ENCODE data around the gene SLC16A13. TPM values are rescaled to one million over a fixed set of nuclear protein-coding genes. Genes with fewer than 3 reads are reported as not detected.
"Not testable (repeated sequence)": the region's sequence is repeated elsewhere in the genome, so short reads cannot be mapped to it uniquely, and the experiment has no call there.

Gene SLC16A13
- total RNA-seq, 3 donors from 2014 or later = 5.7 to 7.0 (median 6.7) TPM

DNA sequence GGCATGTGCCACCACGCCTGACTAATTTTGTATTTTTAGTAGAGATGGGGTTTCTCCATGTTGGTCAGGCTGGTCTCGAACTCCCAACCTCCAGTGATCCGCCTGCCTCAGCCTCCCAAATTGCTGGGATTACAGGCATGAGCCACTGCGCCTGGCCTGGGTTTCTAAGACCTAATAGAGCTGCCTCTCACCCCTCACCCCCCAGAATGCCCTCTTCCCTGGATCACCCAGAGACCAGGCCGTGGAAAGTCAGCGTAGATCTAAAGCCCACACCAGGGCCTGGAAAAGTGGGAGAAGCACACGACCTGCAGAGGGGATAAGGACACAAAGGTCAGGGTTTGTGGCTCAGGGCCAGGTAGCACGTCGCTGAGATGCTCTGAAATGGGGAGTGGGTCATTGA, 14.8 kb downstream of the SLC16A13 start:
- not testable (repeated sequence) for H3K9me3 Mint-ChIP-seq; H3K4me3 Mint-ChIP-seq; ATAC-seq; DNase-seq; H3K36me3 Mint-ChIP-seq (ENCODE audit: insufficient read depth); H3K27me3 Mint-ChIP-seq (ENCODE audit: low read depth)
- H3K4me1 Mint-ChIP-seq (ENCODE audit: low read depth) = peaks cover 25% of the 10 kb centered on the region

DNA sequence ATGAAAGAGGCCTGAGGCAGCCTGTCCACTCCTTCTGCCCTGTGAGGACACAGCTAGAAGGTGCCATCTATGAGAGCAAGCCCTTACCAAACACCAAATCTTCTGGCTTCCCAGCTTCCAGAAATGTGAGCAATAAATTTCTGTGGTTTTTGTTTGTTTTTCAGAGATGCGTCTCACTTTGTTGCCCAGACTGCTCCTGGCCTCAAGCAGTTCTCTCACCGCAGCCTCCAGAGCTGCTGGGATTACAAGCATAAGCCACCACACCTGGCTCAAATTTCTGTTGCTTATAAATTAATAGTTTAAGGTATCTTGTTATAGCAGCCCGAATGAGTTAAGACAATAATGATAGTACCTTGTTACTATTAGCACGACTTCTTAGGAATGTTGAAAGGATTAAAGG, 20.6 kb downstream of the SLC16A13 start:
- Mint-ChIP-seq H3K4me3 (no peak overlapping the region), H3K4me1 (ENCODE audit: low read depth) (peaks cover 20% of the 10 kb centered on the region), H3K27me3 (ENCODE audit: low read depth) (peaks cover 1% of the 10 kb centered on the region), H3K9me3 (no peaks in the 10 kb centered on the region), H3K36me3 (ENCODE audit: insufficient read depth) (no peaks in the 10 kb centered on the region)
- ATAC-seq (no peak), DNase-seq (no peak)

DNA sequence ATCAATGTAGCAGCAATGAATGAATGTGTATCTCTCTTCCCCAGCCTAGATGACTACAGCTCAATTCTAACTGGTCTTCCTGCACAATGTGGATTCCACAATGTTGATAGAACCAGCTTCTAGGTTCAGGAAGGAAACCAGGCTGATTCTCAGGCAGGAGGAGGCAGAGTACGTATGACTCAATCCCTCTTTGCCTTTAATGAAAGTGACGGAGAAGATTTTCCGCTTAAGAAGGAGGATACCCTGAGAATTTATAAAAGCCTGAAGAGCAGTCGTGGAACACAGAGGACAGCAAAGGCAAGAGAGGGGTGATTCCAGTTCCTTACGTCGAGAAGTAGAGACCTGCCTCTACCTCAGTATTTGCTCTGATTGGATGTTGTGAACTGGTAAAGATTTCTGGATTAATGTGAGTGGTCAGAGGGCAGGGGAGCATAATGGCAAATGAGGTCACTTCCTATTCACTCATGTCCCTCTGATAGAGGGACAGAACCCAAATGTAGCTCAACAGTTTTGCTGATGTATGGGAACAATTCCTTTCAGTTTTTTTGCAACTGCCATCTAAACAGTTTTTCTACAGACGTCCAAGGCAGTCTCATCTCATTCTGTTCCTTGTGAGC, 23.1 kb downstream of the SLC16A13 start:
- H3K4me1 Mint-ChIP-seq (ENCODE audit: low read depth) = peaks cover 23% of the 10 kb centered on the region
- H3K27me3 Mint-ChIP-seq (ENCODE audit: low read depth) = peaks cover 4% of the 10 kb centered on the region
- DNase-seq (no peak), ATAC-seq (no peak)
- no peaks in the 10 kb centered on the region for H3K9me3 Mint-ChIP-seq
- H3K36me3 Mint-ChIP-seq (ENCODE audit: insufficient read depth) = no peaks in the 10 kb centered on the region
- no peak overlapping the region for H3K4me3 Mint-ChIP-seq

DNA sequence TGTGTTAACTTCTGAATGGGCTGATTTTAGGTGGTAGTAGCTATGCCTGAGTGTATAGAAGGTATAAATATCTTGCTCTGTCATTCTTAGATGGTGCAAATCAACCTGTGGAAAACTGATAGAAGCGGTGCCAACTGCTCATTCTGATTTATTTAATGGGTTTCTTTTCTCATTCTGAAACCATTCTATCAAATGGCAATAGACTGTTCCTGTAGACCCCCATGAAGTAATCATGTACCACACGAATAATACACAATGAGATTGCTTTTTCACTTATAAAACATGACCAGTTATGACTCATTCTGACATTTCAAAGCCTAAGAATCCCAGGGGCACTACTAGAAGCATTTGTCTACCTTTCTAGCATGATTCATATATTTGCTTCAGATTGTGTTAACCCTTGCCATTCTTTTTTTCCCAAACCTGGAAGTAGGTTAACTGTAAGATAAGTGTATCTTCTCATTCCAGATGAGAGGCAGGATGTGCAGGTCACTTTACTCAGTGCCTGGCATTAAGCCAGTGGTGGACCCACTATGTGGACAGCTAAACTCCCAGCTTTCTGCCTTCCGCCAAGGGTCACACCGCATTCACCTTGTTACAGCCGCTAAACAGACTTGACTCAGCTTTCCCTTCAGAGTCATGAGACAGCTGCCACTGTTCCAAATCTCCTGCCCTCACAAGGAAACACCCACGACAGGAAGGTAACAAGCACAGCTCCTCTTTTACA, 24.5 kb downstream of the SLC16A13 start:
- H3K4me3 Mint-ChIP-seq = no peak overlapping the region
- no peak for DNase-seq
- peaks cover 6% of the 10 kb centered on the region for H3K27me3 Mint-ChIP-seq (ENCODE audit: low read depth)
- H3K36me3 Mint-ChIP-seq (ENCODE audit: insufficient read depth) = no peaks in the 10 kb centered on the region
- ATAC-seq = peak; percentile 93 to 96
- no peaks in the 10 kb centered on the region for H3K9me3 Mint-ChIP-seq
- peaks cover 23% of the 10 kb centered on the region for H3K4me1 Mint-ChIP-seq (ENCODE audit: low read depth)

DNA sequence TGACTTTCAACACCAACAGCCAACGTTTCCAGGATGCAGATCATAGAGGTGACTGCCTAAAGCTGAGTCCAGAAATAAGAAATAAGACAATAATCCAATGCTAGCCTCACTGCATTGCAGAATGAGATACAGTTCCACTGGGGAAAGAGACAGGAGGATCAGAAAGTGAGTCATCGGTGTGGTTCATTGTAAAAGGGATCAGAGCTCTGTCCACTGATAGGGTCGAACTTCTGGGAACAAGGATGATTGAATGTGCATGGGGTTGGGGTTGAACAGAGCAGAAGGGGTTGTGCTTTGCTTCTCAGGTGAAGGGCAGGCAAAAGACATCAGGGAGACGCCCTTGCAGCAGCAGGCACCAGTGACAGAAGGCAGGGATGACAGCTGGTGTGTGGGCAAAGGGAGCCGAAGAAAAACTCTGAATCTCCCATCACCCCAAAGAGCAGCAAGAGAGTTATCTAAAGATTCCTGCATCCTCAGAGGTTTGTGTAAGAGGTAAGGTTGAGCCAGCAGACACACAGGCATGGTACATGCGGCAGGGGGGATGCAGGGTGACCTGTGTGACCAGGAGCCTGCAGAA, 27.8 kb downstream of the SLC16A13 start:
- Mint-ChIP-seq H3K4me3 (no peak overlapping the region), H3K4me1 (ENCODE audit: low read depth) (peaks cover 22% of the 10 kb centered on the region), H3K36me3 (ENCODE audit: insufficient read depth) (peaks cover under 1% of the 10 kb centered on the region), H3K9me3 (peaks cover 13% of the 10 kb centered on the region), H3K27me3 (ENCODE audit: low read depth) (peaks cover 6% of the 10 kb centered on the region)
- ATAC-seq (no peak), DNase-seq (no peak)

DNA sequence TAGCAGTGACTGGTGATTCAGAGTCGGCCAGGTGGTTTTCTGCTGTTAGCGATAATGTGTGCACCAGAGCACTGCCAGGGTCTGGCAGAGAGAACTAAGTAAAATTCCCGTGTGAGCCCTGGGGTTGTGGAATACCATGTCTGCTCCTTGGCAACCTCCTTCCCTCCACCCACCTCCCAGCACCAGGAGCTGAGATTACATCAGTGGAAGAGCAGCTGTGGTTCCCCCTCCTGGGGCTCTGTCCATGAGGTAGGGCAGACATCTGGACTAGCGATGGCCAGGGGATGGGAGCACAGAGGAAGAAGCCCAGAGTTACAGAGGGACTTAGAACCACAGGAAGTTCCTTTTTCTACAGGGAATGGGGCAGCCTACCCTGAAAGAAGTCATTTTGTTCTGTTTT, 28.4 kb downstream of the SLC16A13 start:
- Mint-ChIP-seq H3K4me1 (ENCODE audit: low read depth) (peaks cover 16% of the 10 kb centered on the region), H3K36me3 (ENCODE audit: insufficient read depth) (peaks cover 2% of the 10 kb centered on the region), H3K4me3 (no peak overlapping the region), H3K9me3 (peaks cover 17% of the 10 kb centered on the region), H3K27me3 (ENCODE audit: low read depth) (peaks cover 6% of the 10 kb centered on the region)
- ATAC-seq (no peak), DNase-seq (no peak)

DNA sequence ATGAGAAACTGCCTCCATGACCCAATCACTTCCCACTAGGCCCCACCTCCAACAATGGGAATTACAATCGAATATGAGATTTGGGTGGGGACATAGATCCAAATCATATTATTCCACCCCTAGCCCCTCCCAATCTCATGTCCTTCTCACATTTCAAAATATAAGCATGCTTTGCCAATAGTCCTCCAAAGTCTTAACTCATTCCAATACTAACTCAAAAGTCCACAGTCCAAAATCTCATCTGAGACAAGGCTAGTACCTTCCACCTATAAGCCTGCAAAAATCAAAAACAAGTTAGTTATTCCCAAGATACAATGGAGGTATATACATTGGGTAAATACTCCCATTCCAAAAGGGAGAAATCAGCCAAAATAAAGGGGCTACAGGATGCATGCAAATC, 31.4 kb downstream of the SLC16A13 start:
- no peak for DNase-seq
- Mint-ChIP-seq H3K9me3 (peaks cover 17% of the 10 kb centered on the region), H3K4me1 (ENCODE audit: low read depth) (no peaks in the 10 kb centered on the region), H3K4me3 (no peak overlapping the region), H3K27me3 (ENCODE audit: low read depth) (peaks cover 3% of the 10 kb centered on the region), H3K36me3 (ENCODE audit: insufficient read depth) (peaks cover 2% of the 10 kb centered on the region)
- no peak for ATAC-seq

DNA sequence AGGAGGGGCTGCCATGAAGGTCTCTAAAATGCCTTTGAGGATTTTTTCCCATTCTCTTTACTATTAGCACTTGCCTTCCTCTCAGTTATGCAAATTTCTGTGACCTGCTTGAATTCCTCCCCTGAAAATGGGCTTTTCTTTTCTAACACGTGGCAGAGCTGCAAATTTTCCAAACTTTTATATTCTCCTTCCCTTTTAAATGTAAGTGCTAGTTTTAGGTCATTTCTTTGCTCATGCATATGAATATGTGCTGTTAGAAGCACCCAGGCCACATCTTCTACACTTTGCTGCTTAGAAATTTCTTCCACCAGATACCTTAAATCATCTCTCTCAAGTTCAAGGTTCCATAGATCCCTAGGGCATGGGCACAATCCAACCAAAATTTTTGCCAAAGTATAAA, 32.5 kb downstream of the SLC16A13 start:
- Mint-ChIP-seq H3K4me1 (ENCODE audit: low read depth) (no peaks in the 10 kb centered on the region), H3K4me3 (no peak overlapping the region), H3K27me3 (ENCODE audit: low read depth) (peaks cover 2% of the 10 kb centered on the region), H3K9me3 (peaks cover 17% of the 10 kb centered on the region), H3K36me3 (ENCODE audit: insufficient read depth) (peaks cover 2% of the 10 kb centered on the region)
- ATAC-seq (no peak), DNase-seq (no peak)

DNA sequence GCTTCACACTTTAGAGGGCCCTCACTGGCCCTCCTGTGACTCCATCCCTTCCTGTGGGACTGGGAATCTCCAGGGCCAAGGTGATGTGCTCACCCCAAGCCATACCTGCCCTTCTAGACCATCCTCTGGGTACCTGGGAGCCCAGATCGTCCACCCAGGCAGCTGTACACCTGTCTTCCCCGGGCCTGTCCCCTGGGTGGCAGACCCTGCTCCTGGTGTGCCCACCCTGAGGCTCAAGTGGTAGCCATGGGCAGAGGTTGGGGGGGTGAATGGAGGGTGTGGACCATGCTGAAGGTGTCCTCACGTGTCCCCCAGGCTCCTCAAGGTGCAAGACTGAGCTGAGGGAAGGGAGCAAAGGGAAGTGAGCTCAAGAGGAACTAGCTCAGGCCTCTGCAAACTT, 34.9 kb downstream of the SLC16A13 start:
- Mint-ChIP-seq H3K4me1 (ENCODE audit: low read depth) (no peaks in the 10 kb centered on the region), H3K4me3 (no peak overlapping the region), H3K27me3 (ENCODE audit: low read depth) (no peaks in the 10 kb centered on the region), H3K36me3 (ENCODE audit: insufficient read depth) (peaks cover 2% of the 10 kb centered on the region), H3K9me3 (peaks cover 17% of the 10 kb centered on the region)
- ATAC-seq = no peak
- DNase-seq = no peak

DNA sequence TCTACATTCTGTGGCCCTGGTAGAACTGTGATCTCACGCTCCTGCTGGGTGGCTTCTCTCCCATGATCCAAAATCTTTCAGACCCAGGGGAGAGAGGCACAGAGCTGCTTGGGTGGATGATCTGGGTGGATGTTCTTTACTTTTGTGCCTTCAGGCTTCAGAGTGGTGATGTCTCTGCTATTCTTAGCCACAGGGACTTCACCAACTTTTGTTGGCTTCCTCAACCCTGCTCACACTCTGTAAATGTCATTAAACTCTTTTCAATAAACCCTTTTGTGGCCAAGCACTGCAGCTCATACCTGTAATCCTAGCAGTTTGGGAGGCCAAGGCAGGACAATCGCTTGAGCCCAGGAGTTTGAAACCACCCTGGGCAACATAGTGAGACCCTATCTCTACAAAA, 36.6 kb downstream of the SLC16A13 start:
- no peak for DNase-seq
- peaks cover 2% of the 10 kb centered on the region for H3K36me3 Mint-ChIP-seq (ENCODE audit: insufficient read depth)
- H3K4me3 Mint-ChIP-seq = no peak overlapping the region
- H3K9me3 Mint-ChIP-seq = peaks cover 14% of the 10 kb centered on the region
- no peaks in the 10 kb centered on the region for H3K27me3 Mint-ChIP-seq (ENCODE audit: low read depth)
- no peaks in the 10 kb centered on the region for H3K4me1 Mint-ChIP-seq (ENCODE audit: low read depth)
- ATAC-seq = no peak

DNA sequence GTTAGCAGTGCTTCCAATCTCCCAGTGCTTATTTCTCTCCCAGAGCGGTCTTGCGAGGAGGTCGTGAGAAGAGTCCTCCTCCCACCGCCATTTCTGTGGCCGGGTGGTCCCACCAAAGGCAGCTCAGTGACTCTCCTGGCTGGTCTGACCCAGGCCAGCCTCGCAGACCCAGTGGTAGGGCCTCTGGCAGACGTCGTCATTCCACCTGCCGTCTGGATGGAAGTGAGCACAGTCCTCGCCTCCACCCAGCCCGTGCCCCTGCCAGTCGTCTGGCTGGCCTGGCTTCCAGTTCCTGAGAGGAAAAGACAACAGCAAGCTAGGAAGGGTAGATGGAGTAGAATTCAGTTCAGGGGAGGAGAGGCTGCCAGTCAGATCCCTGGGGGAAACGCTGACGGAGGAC, 39.1 kb downstream of the SLC16A13 start:
- Mint-ChIP-seq H3K27me3 (ENCODE audit: low read depth) (no peaks in the 10 kb centered on the region), H3K9me3 (no peaks in the 10 kb centered on the region), H3K4me3 (no peak overlapping the region), H3K36me3 (ENCODE audit: insufficient read depth) (no peaks in the 10 kb centered on the region), H3K4me1 (ENCODE audit: low read depth) (no peaks in the 10 kb centered on the region)
- DNase-seq (no peak), ATAC-seq (no peak)

DNA sequence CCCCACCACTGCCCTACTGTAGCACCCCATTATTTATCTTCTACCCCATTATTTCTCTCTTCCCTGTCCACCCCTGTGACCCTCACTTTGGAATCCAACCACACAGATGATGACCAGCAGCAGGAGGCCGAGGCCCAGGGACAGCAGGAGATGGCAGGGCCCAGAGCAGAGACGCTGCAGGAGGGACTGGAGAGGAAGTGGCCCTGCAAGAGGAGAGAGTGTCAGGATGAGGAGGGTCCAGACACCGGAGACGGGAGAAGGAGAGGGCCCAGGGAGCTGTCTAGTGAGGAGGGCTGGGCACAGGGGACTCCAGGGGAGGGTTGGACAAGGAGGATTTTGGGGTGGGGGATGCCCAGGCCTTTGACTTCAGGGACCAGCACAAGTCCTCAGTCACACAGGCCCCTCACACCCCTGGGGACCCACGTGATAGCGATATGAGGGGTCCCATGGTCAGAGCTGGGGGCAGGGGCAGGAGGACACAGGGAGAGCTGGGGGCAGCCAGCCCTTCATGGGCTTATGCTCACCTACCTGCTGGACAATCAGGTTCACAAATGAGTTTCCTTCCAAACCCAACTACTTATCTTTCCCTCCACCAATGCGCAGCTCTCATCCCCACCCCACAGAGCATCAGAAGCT, 42.2 kb downstream of the SLC16A13 start:
- DNase-seq (no peak), ATAC-seq (no peak)
- H3K36me3 Mint-ChIP-seq (ENCODE audit: insufficient read depth) = no peaks in the 10 kb centered on the region
- H3K4me1 Mint-ChIP-seq (ENCODE audit: low read depth) = peaks cover 20% of the 10 kb centered on the region
- no peak overlapping the region for H3K4me3 Mint-ChIP-seq
- no peaks in the 10 kb centered on the region for H3K27me3 Mint-ChIP-seq (ENCODE audit: low read depth)
- no peaks in the 10 kb centered on the region for H3K9me3 Mint-ChIP-seq

DNA sequence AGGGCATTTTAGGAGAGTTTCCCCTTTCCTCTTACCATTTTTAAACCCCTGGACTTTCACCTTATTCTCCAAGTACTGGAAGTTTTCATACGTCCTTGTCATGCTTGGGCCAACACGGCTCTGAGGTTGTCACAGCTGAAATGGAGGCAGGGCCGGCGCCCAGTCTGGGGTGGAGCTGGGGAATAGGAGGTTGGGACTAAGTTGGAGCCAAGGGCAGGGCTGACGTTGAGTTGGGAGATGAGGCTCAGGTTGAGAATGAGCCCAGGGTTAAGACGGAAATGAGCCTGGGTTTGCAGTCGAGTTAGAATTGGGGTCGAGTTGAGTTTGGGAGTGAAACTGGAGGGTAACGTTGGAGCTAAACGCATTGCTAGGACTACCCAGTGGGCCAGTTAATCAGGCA, 42.9 kb downstream of the SLC16A13 start:
- Mint-ChIP-seq H3K4me3 (no peak overlapping the region), H3K27me3 (ENCODE audit: low read depth) (no peaks in the 10 kb centered on the region), H3K36me3 (ENCODE audit: insufficient read depth) (no peaks in the 10 kb centered on the region), H3K4me1 (ENCODE audit: low read depth) (peaks cover 25% of the 10 kb centered on the region), H3K9me3 (no peaks in the 10 kb centered on the region)
- ATAC-seq (no peak), DNase-seq (no peak)

DNA sequence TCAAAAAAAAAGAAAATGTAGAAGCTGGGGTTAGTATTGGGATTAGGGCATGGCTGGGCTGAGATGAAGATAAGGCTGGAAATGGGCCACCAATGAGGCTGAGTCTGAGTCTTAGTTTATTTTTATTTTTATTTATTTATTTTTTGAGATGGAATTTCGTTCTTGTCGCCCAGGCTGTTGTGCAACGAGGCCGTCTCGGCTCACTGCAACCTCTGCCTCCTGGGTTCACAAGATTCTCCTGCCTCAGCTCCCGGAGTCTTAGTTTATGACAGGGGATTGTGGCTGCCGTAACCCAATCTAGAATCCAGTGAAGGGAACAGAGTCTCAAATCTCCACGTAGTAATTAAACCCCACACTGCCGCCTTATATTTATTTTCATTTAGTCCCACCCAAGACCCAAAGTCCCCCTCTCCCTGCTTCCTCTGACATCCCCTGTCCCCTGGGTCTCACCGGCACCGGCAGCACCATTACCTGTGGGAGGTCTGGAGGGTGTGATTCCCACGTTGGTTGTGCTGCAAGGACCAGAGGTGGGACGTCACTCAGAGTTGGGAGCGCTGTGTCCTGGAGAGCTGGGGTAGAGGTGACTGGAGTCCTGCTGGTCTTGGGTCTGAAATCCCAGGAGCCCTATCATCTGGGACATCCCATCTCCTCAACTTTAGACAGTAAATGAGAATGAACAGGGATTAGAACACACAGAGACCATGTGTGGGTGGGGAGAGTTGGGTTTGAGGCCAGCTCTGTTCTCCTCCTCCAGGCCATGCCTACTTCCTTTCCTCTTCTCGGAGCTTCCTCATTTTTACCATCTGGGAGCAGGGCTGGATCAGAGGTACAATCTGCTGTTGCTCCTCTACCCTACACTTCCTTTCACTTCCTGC, 44.0 kb downstream of the SLC16A13 start, which contains the start of gene CLEC10A:
Gene CLEC10A (minus strand): TSS at position 671 of the 875 bp plus-strand sequence. CDS start 1,439 bp downstream, outside the sequence.
- peaks cover 3% of the 10 kb centered on the region for H3K27me3 Mint-ChIP-seq (ENCODE audit: low read depth)
- H3K9me3 Mint-ChIP-seq = no peaks in the 10 kb centered on the region
- no peak within 1 kb of the TSS for H3K4me3 Mint-ChIP-seq
- H3K4me1 Mint-ChIP-seq (ENCODE audit: low read depth) = peaks cover 32% of the 10 kb centered on the region
- H3K36me3 Mint-ChIP-seq (ENCODE audit: insufficient read depth) = no peaks in the 10 kb centered on the region
- DNase-seq (no peak), ATAC-seq (no peak)

Data from activated T-cell treated with anti-CD3 and anti-CD28 coated beads, Interleukin-2, amount 50 U/mL, for 4 hours (primary cell).